Gastrocnemius medialis (tissue), 4 donors: ENCODE results near the gene CLDND2.

ENCODE experiments used
- POLR2A ChIP-seq, 2 donors: fragments of 450-650 bp; IDR thresholded peaks; one replicate each; pipeline ENCODE4 v1.6.1; 2017; ENCODE audit warnings: antibody characterized with exemption in 2 of 2, mild to moderate bottlenecking in 2 of 2, moderate library complexity in 2 of 2
- TF ChIP-seq, protein P1 (sequence below), 5 experiments: fragments of 450-650 bp in 3 of 5; fragments of 200-600 bp in 2 of 5; sonication (generic) in 2 of 5; IDR thresholded peaks in 4 of 5; conservative IDR thresholded peaks in 1 of 5; 1 replicate in 4 of 5; 2 replicates in 1 of 5; pipeline ENCODE4 v1.5.1; 2016 to 2019; ENCODE audit warnings: antibody characterized with exemption in 5 of 5, mild to moderate bottlenecking in 3 of 5, moderate library complexity in 3 of 5

- TF ChIP-seq, protein P1, sequence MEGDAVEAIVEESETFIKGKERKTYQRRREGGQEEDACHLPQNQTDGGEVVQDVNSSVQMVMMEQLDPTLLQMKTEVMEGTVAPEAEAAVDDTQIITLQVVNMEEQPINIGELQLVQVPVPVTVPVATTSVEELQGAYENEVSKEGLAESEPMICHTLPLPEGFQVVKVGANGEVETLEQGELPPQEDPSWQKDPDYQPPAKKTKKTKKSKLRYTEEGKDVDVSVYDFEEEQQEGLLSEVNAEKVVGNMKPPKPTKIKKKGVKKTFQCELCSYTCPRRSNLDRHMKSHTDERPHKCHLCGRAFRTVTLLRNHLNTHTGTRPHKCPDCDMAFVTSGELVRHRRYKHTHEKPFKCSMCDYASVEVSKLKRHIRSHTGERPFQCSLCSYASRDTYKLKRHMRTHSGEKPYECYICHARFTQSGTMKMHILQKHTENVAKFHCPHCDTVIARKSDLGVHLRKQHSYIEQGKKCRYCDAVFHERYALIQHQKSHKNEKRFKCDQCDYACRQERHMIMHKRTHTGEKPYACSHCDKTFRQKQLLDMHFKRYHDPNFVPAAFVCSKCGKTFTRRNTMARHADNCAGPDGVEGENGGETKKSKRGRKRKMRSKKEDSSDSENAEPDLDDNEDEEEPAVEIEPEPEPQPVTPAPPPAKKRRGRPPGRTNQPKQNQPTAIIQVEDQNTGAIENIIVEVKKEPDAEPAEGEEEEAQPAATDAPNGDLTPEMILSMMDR (IDR thresholded peaks at IDR 0.05 in 4 of 5, conservative IDR thresholded peaks at IDR 0.05 in 1 of 5), result no peak
- TF ChIP-seq POLR2A (IDR thresholded peaks at IDR 0.05), result no peak
These were observed 42.3 kb upstream of the CLDND2 start for GRCh38 chr19:51410950-51411748.
